ENCODE data around the gene COX10.

Gene COX10

GRCh38 chr17:14057591-14057990, 11.7 kb upstream of the COX10 start:
- TF ChIP-seq ZFX (IDR thresholded peaks at IDR 0.05) (no peak), CTCF (conservative IDR thresholded peaks at IDR 0.05) (no peak)
- H3K27ac ChIP-seq = no peak overlapping the region

GRCh38 chr17:14058051-14058450, 11.3 kb upstream of the COX10 start:
- no peak for TF ChIP-seq CTCF (conservative IDR thresholded peaks at IDR 0.05)
- TF ChIP-seq ZFX (IDR thresholded peaks at IDR 0.05) = no peak
- no peak overlapping the region for H3K27ac ChIP-seq

- no peak overlapping the region for H3K27ac ChIP-seq
- TF ChIP-seq CTCF (conservative IDR thresholded peaks at IDR 0.05) = no peak
- no peak for TF ChIP-seq ZFX (IDR thresholded peaks at IDR 0.05)
Observed at GRCh38 chr17:14060706-14061105, 8.6 kb upstream of the COX10 start.

GRCh38 chr17:14061666-14062560, 7.4 kb upstream of the COX10 start:
- H3K27ac ChIP-seq = peak overlapping the region; percentile 64
- no peak for TF ChIP-seq ZFX (IDR thresholded peaks at IDR 0.05)
- TF ChIP-seq CTCF (conservative IDR thresholded peaks at IDR 0.05) = no peak; the same call in 1 of the 2 replicates

GRCh38 chr17:14067347-14067746, 2.0 kb upstream of the COX10 start:
- no peak overlapping the region for H3K27ac ChIP-seq
- no peak for TF ChIP-seq ZFX (IDR thresholded peaks at IDR 0.05)
- no peak for TF ChIP-seq CTCF (conservative IDR thresholded peaks at IDR 0.05)

- peak overlapping the region; percentile 95 for H3K27ac ChIP-seq
- TF ChIP-seq ZFX (IDR thresholded peaks at IDR 0.05) (no peak), CTCF (conservative IDR thresholded peaks at IDR 0.05) (no peak)
Observed at GRCh38 chr17:14068542-14069250, 608 bp upstream of the COX10 start.
